Thyroid gland (tissue), 4 donors: ENCODE data around the gene TGM4. TPM values are rescaled to one million over a fixed set of nuclear protein-coding genes. Genes with fewer than 3 reads are reported as not detected.

Experiments
- DNase-seq, 2 donors: peaks; one replicate each; pipeline ENCODE4 v3.0.0-alpha.2; 2019
- H3K27ac ChIP-seq, 3 donors: fragments of 200-600 bp; sonication (generic); 1 replicate in 2 of 3; 2 replicates in 1 of 3; pipeline ENCODE4 v1.5.1; 2016 to 2019; ENCODE audit warnings: mild to moderate bottlenecking in 1 of 3, moderate library complexity in 1 of 3
- H3K27me3 ChIP-seq: fragments of 200-600 bp; sonication (generic); one replicate; pipeline ENCODE4 v1.5.1; 2019
- H3K36me3 ChIP-seq, 2 donors: fragments of 200-600 bp; sonication (generic); one replicate each; pipeline ENCODE4 v1.5.1; 2016 to 2019
- H3K4me1 ChIP-seq, 2 donors: fragments of 200-600 bp; sonication (generic); one replicate each; pipeline ENCODE4 v1.5.1; 2017 to 2019
- H3K4me3 ChIP-seq, 3 donors: fragments of 200-600 bp; sonication (generic); replicated peaks in 1 of 3; 1 replicate in 2 of 3; 2 replicates in 1 of 3; pipeline ENCODE4 v1.5.1; 2016; ENCODE audit warnings: mild to moderate bottlenecking in 1 of 3
- H3K9me3 ChIP-seq: fragments of 200-600 bp; sonication (generic); one replicate; pipeline ENCODE4 v1.5.1; 2017
- POLR2A ChIP-seq, 2 donors: fragments of 450-650 bp; IDR thresholded peaks; one replicate each; pipeline ENCODE4 v1.6.1; 2017; ENCODE audit warnings: antibody characterized with exemption in 2 of 2, mild to moderate bottlenecking in 2 of 2, moderate library complexity in 1 of 2
- WGBS, 2 donors: methylation state at CpG; one replicate each; pipeline ENCODE4 v1.1.5; 2017; 5-methylcytosine and 5-hydroxymethylcytosine counted together
- intact Hi-C: fragments of 100-400 bp; cut with DNase I; formaldehyde crosslinking; loops from one replicate; pipeline ENCODE4 v1.15.1; 2023
- total RNA-seq, 4 donors: library from RNA; depleted of rRNA; stranded (reverse); fragments of >200 nt; gene quantifications; one replicate each; pipeline ENCODE4 v1.2.3, GENCODE V29; 2016
- TF ChIP-seq, protein P1 (sequence below), 6 experiments: fragments of 200-600 bp in 3 of 6; fragments of 450-650 bp in 3 of 6; sonication (generic) in 3 of 6; IDR thresholded peaks; one replicate each; pipeline ENCODE4 v1.5.1; 2016 to 2019; ENCODE audit warnings: antibody characterized with exemption in 6 of 6, mild to moderate bottlenecking in 2 of 6, inconsistent platforms in 1 of 6, moderate library complexity in 1 of 6

TGM4 gene
- total RNA-seq, 4 donors from 2014 or later: 0.13 to 0.33 TPM; not detected in 2

DNA sequence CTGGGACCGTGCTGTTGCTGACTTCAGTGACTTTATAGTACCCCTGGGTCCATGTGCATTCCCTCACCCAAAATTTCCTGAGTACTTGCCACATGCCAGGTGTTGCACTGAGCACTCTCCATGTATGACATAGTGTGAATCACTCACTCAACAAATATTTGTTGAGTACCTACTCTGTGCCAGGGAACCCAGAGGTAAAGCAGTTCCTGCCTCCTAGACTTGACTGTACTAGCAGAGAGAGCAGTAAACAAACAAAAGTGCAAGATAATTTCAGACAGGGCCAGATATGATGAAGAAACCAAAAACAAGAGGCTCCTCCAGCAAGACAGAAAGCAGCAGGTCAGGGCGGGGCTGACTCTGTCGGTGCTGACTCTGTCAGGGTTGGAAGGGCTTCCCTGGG is 12.2 kb downstream of the TGM4 start:
- no peak for DNase-seq
- Histone ChIP-seq H3K27me3 (no peaks in the 10 kb centered on the region), H3K36me3 (no peaks in the 10 kb centered on the region), H3K9me3 (no peaks in the 10 kb centered on the region), H3K27ac (no peak overlapping the region), H3K4me3 (no peak overlapping the region), H3K4me1 (peaks cover 4 to 16% of the 10 kb centered on the region in 2 donors)
- 62 to 74% methylated on average over 3 of the region's 3 CpGs for WGBS, 2 donors
- intact Hi-C loops: no loop called here
- TF ChIP-seq, protein P1, sequence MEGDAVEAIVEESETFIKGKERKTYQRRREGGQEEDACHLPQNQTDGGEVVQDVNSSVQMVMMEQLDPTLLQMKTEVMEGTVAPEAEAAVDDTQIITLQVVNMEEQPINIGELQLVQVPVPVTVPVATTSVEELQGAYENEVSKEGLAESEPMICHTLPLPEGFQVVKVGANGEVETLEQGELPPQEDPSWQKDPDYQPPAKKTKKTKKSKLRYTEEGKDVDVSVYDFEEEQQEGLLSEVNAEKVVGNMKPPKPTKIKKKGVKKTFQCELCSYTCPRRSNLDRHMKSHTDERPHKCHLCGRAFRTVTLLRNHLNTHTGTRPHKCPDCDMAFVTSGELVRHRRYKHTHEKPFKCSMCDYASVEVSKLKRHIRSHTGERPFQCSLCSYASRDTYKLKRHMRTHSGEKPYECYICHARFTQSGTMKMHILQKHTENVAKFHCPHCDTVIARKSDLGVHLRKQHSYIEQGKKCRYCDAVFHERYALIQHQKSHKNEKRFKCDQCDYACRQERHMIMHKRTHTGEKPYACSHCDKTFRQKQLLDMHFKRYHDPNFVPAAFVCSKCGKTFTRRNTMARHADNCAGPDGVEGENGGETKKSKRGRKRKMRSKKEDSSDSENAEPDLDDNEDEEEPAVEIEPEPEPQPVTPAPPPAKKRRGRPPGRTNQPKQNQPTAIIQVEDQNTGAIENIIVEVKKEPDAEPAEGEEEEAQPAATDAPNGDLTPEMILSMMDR (IDR thresholded peaks at IDR 0.05): no peak

DNA sequence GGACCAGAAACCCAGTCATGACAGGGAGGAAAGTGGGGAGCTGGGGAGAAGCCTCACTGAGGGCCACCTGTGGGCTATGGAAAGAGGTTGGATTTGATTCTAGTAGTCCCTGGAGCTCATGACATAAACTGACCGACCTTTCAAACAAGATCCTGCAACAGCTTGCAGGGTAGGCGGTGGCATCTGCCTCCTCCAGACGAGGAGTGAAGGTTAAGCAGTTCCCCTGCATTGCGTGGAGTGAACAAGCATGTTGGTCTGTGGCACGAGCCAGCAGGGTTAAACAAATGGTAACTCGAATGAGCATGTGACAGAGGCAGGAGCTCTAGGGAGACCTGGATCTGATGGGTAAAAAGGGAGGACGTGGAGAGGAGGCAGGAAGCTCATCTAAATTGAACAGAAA is 12.7 kb downstream of the TGM4 start:
- TF ChIP-seq POLR2A (IDR thresholded peaks at IDR 0.05): no peak
- TF ChIP-seq, protein P1 (IDR thresholded peaks at IDR 0.05): no peak
- no peak overlapping the region for H3K4me3 ChIP-seq
- H3K27me3 ChIP-seq: no peaks in the 10 kb centered on the region
- no peak for DNase-seq
- H3K9me3 ChIP-seq: no peaks in the 10 kb centered on the region
- intact Hi-C loops: no loop called here
- H3K4me1 ChIP-seq: peaks cover 4 to 16% of the 10 kb centered on the region in 2 donors
- WGBS, 2 donors: 78 to 84% methylated on average over 7 of the region's 7 CpGs
- H3K27ac ChIP-seq: no peak overlapping the region
- H3K36me3 ChIP-seq: no peaks in the 10 kb centered on the region

DNA sequence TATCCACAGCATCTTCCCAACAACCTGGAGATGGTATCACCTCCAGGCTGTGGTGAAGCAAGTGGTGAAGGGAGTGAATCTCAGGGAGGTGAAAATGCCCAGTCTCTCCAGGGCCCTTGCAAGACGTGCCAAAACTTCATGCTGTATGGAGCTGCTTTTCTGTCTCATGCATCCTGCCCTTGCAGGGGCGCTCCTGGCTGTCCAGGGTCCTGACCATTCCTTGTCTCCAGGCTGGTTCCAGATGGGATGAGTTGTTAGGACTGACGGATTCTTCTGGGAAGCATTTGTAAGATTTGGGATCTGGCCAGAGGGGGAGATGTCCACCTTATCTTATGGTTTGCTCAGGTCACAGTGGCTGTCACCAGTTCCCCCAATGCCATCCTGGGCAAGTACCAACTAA is 15.8 kb downstream of the TGM4 start:
- intact Hi-C loops: no loop called here
- Histone ChIP-seq H3K27ac (no peak overlapping the region), H3K36me3 (no peaks in the 10 kb centered on the region), H3K27me3 (no peaks in the 10 kb centered on the region), H3K4me1 (no peaks in the 10 kb centered on the region), H3K4me3 (no peak overlapping the region), H3K9me3 (no peaks in the 10 kb centered on the region)
- DNase-seq: no peak
- TF ChIP-seq, protein P1 (IDR thresholded peaks at IDR 0.05): no peak
- no peak for TF ChIP-seq POLR2A (IDR thresholded peaks at IDR 0.05)
- WGBS, 2 donors: 58 to 63% methylated on average over 3 of the region's 3 CpGs

DNA sequence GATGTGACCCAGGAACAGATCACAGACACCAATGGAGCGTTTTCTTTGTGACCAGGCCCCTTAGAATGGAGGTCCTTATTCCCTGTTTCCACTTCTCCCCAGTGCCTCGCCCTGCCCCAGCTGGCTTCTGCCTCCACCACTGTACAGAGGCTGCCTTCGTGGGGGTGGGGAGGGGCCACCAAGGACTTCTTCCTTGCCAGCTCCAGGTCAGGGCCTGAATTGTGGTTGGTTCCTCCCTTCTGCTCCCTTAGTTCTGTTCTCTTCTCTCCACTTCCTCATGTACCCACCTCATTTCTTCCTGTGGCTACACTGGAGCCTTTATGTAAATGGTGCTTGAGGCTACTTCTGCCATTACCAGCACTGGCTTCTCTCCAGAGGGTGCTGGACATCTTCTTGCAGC is 16.4 kb downstream of the TGM4 start:
- no peak for DNase-seq

DNA sequence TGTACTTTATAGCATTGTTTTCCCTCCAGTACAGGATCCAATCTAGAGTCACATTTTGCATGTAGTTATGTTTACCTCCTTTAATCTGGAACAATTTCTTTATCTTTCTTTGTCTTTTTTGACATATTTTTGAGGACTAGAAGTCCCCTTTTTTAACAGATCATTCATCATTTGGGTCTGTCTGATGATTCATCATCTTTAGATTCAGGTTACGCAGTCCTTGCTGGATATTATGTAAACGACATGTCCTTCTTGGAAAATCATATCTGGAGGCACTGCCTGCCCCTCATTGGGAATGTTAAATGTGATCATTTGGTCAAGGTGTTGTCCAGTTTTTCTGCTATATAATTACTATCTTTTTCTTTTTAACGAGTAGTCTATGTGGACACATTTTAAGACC is 18.3 kb downstream of the TGM4 start:
- no peak for DNase-seq
- Histone ChIP-seq H3K4me3 (no peak overlapping the region), H3K27ac (no peak overlapping the region), H3K27me3 (no peaks in the 10 kb centered on the region), H3K36me3 (no peaks in the 10 kb centered on the region), H3K4me1 (no peaks in the 10 kb centered on the region), H3K9me3 (no peaks in the 10 kb centered on the region)
- WGBS, 2 donors: 86 to 91% methylated on average over 3 of the region's 3 CpGs
- TF ChIP-seq, protein P1 (IDR thresholded peaks at IDR 0.05): no peak
- no peak for TF ChIP-seq POLR2A (IDR thresholded peaks at IDR 0.05)
- intact Hi-C loops: no loop called here

More for the DNA sequence above, 16.4 kb downstream of the TGM4 start:
- 79 to 83% methylated on average over 3 of the region's 3 CpGs for WGBS, 2 donors
- no peak for TF ChIP-seq POLR2A (IDR thresholded peaks at IDR 0.05)
- TF ChIP-seq, protein P1 (IDR thresholded peaks at IDR 0.05): no peak
- intact Hi-C loops: no loop called here
- Histone ChIP-seq H3K36me3 (no peaks in the 10 kb centered on the region), H3K4me3 (no peak overlapping the region), H3K27me3 (no peaks in the 10 kb centered on the region), H3K4me1 (no peaks in the 10 kb centered on the region), H3K27ac (no peak overlapping the region), H3K9me3 (no peaks in the 10 kb centered on the region)
